ENCODE data around the gene SLC13A2. TPM values are rescaled to one million over a fixed set of nuclear protein-coding genes. Genes with fewer than 3 reads are reported as not detected.

The SLC13A2 gene
- total and polyA plus RNA-seq, 9 donors = 0.09 to 0.12 TPM; not detected in 7

- Histone ChIP-seq H3K9me3 (replicated peaks; ENCODE audit: control insufficient read depth, low read depth, low read length) (no peaks in the 10 kb centered on the region), H3K27me3 (ENCODE audit: control insufficient read depth, insufficient read depth, low read length) (peaks cover 2% of the 10 kb centered on the region), H3K27ac (ENCODE audit: low read length) (no peak overlapping the region), H3K36me3 (ENCODE audit: control insufficient read depth, insufficient read depth, low read length) (no peaks in the 10 kb centered on the region), H3K4me3 (ENCODE audit: low read length) (no peak overlapping the region), H3K4me1 (ENCODE audit: control insufficient read depth, insufficient read depth, low read length) (no peaks in the 10 kb centered on the region)
- DNase-seq = no peak
- 11% methylated on average over 1 of the region's 3 CpGs for WGBS (ENCODE audit: insufficient coverage)
These were observed 5.5 kb downstream of the SLC13A2 start for GRCh38 chr17:28478712-28479615.

GRCh38 chr17:28480278-28480677 is 6.8 kb downstream of the SLC13A2 start:
- Histone ChIP-seq H3K36me3 (ENCODE audit: control insufficient read depth, insufficient read depth, low read length) (no peaks in the 10 kb centered on the region), H3K4me1 (ENCODE audit: control insufficient read depth, insufficient read depth, low read length) (no peaks in the 10 kb centered on the region), H3K27ac (ENCODE audit: low read length) (no peak overlapping the region), H3K9me3 (replicated peaks; ENCODE audit: control insufficient read depth, low read depth, low read length) (no peaks in the 10 kb centered on the region), H3K4me3 (ENCODE audit: low read length) (no peak overlapping the region), H3K27me3 (ENCODE audit: control insufficient read depth, insufficient read depth, low read length) (peaks cover 9% of the 10 kb centered on the region)
- DNase-seq = no peak
- 76% methylated on average over 5 of the region's 5 CpGs for WGBS (ENCODE audit: insufficient coverage)

GRCh38 chr17:28480799-28481571 is 7.5 kb downstream of the SLC13A2 start:
- no peaks in the 10 kb centered on the region for H3K9me3 ChIP-seq (replicated peaks; ENCODE audit: control insufficient read depth, low read depth, low read length)
- no peaks in the 10 kb centered on the region for H3K36me3 ChIP-seq (ENCODE audit: control insufficient read depth, insufficient read depth, low read length)
- H3K27me3 ChIP-seq (ENCODE audit: control insufficient read depth, insufficient read depth, low read length) = peaks cover 6% of the 10 kb centered on the region
- no peak overlapping the region for H3K27ac ChIP-seq (ENCODE audit: low read length)
- H3K4me3 ChIP-seq (ENCODE audit: low read length) = no peak overlapping the region
- no peaks in the 10 kb centered on the region for H3K4me1 ChIP-seq (ENCODE audit: control insufficient read depth, insufficient read depth, low read length)
- DNase-seq = no peak
- 48% methylated on average over 10 of the region's 10 CpGs for WGBS (ENCODE audit: insufficient coverage)

GRCh38 chr17:28482551-28483199 is 9.2 kb downstream of the SLC13A2 start:
- no peak for DNase-seq
- 69% methylated on average over 5 of the region's 10 CpGs for WGBS (ENCODE audit: insufficient coverage)
- H3K4me3 ChIP-seq (ENCODE audit: low read length) = no peak overlapping the region
- H3K9me3 ChIP-seq (replicated peaks; ENCODE audit: control insufficient read depth, low read depth, low read length) = no peaks in the 10 kb centered on the region
- H3K36me3 ChIP-seq (ENCODE audit: control insufficient read depth, insufficient read depth, low read length) = no peaks in the 10 kb centered on the region
- peaks cover 9% of the 10 kb centered on the region for H3K27me3 ChIP-seq (ENCODE audit: control insufficient read depth, insufficient read depth, low read length)
- H3K4me1 ChIP-seq (ENCODE audit: control insufficient read depth, insufficient read depth, low read length) = no peaks in the 10 kb centered on the region
- H3K27ac ChIP-seq (ENCODE audit: low read length) = no peak overlapping the region

- Histone ChIP-seq H3K9me3 (replicated peaks; ENCODE audit: control insufficient read depth, low read depth, low read length) (no peaks in the 10 kb centered on the region), H3K36me3 (ENCODE audit: control insufficient read depth, insufficient read depth, low read length) (no peaks in the 10 kb centered on the region), H3K27ac (ENCODE audit: low read length) (no peak overlapping the region), H3K27me3 (ENCODE audit: control insufficient read depth, insufficient read depth, low read length) (peaks cover 9% of the 10 kb centered on the region), H3K4me3 (ENCODE audit: low read length) (no peak overlapping the region), H3K4me1 (ENCODE audit: control insufficient read depth, insufficient read depth, low read length) (no peaks in the 10 kb centered on the region)
- WGBS (ENCODE audit: insufficient coverage) = 73% methylated on average over 2 of the region's 2 CpGs
- DNase-seq = no peak
These were observed 10.9 kb downstream of the SLC13A2 start for GRCh38 chr17:28484296-28484695.

GRCh38 chr17:28485049-28485448 is 11.6 kb downstream of the SLC13A2 start:
- DNase-seq = no peak
- WGBS (ENCODE audit: insufficient coverage) = 70% methylated on average over 3 of the region's 3 CpGs
- Histone ChIP-seq H3K27ac (ENCODE audit: low read length) (no peak overlapping the region), H3K27me3 (ENCODE audit: control insufficient read depth, insufficient read depth, low read length) (peaks cover 9% of the 10 kb centered on the region), H3K4me1 (ENCODE audit: control insufficient read depth, insufficient read depth, low read length) (no peaks in the 10 kb centered on the region), H3K36me3 (ENCODE audit: control insufficient read depth, insufficient read depth, low read length) (no peaks in the 10 kb centered on the region), H3K9me3 (replicated peaks; ENCODE audit: control insufficient read depth, low read depth, low read length) (no peaks in the 10 kb centered on the region), H3K4me3 (ENCODE audit: low read length) (no peak overlapping the region)

GRCh38 chr17:28487881-28488532 is 14.6 kb downstream of the SLC13A2 start:
- no peak for DNase-seq
- Histone ChIP-seq H3K4me1 (ENCODE audit: control insufficient read depth, insufficient read depth, low read length) (no peaks in the 10 kb centered on the region), H3K36me3 (ENCODE audit: control insufficient read depth, insufficient read depth, low read length) (no peaks in the 10 kb centered on the region), H3K27ac (ENCODE audit: low read length) (no peak overlapping the region), H3K9me3 (replicated peaks; ENCODE audit: control insufficient read depth, low read depth, low read length) (no peaks in the 10 kb centered on the region), H3K27me3 (ENCODE audit: control insufficient read depth, insufficient read depth, low read length) (peaks cover 9% of the 10 kb centered on the region), H3K4me3 (ENCODE audit: low read length) (no peak overlapping the region)
- WGBS (ENCODE audit: insufficient coverage) = 60% methylated on average over 2 of the region's 5 CpGs

- Histone ChIP-seq H3K27me3 (ENCODE audit: control insufficient read depth, insufficient read depth, low read length) (peaks cover 9% of the 10 kb centered on the region), H3K4me1 (ENCODE audit: control insufficient read depth, insufficient read depth, low read length) (no peaks in the 10 kb centered on the region), H3K9me3 (replicated peaks; ENCODE audit: control insufficient read depth, low read depth, low read length) (no peaks in the 10 kb centered on the region), H3K36me3 (ENCODE audit: control insufficient read depth, insufficient read depth, low read length) (no peaks in the 10 kb centered on the region), H3K27ac (ENCODE audit: low read length) (no peak overlapping the region), H3K4me3 (ENCODE audit: low read length) (no peak overlapping the region)
- 62% methylated on average over 7 of the region's 7 CpGs for WGBS (ENCODE audit: insufficient coverage)
- no peak for DNase-seq
These were observed 15.3 kb downstream of the SLC13A2 start for GRCh38 chr17:28488533-28489276.

- peaks cover 3% of the 10 kb centered on the region for H3K27me3 ChIP-seq (ENCODE audit: control insufficient read depth, insufficient read depth, low read length)
- H3K4me1 ChIP-seq (ENCODE audit: control insufficient read depth, insufficient read depth, low read length) = no peaks in the 10 kb centered on the region
- WGBS (ENCODE audit: insufficient coverage) = 81% methylated on average over 9 of the region's 11 CpGs
- no peak overlapping the region for H3K27ac ChIP-seq (ENCODE audit: low read length)
- no peak overlapping the region for H3K4me3 ChIP-seq (ENCODE audit: low read length)
- no peaks in the 10 kb centered on the region for H3K9me3 ChIP-seq (replicated peaks; ENCODE audit: control insufficient read depth, low read depth, low read length)
- DNase-seq = no peak
- no peaks in the 10 kb centered on the region for H3K36me3 ChIP-seq (ENCODE audit: control insufficient read depth, insufficient read depth, low read length)
These were observed 17.8 kb downstream of the SLC13A2 start for GRCh38 chr17:28491286-28491685.

All from muscle of leg (tissue), 11 donors.